Endometrium (tissue), 2 donors: Measurements from ENCODE around the gene ZNRF2.
A peak's percentile ranks its signal among the peaks of the same experiment; 100 is the strongest.
"Not testable (repeated sequence)": the region's sequence is repeated elsewhere in the genome, so short reads cannot be mapped to it uniquely, and the experiment has no call there.

Source experiments
- FAIRE-seq: peaks from 2 replicates; lab custom pipeline; 2012; peaks lifted over from hg19 to GRCh38; lab: Jason Lieb, UNC
- donor health status: control.
- donor health status: control.

The ZNRF2 gene

DNA sequence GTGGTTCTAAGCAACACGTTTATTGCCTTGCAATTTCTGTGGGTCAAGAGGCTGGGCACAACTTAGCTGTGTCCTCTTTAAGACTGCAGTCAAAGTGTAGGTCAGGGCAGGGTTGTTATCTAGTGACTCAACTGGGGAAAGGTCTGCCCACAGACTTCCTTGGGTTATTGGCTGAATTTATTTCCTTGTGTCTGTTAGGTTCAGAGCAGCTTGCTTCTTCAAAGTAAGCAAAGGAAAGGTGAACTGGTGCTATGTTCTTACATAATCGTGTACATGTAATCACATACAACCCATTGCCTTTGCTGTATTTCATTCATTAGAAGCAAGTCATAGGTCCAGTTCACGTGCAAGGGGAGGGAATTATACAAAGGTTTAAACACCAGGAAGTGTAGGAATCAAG is 5.9 kb downstream of the ZNRF2 start:
- not testable (repeated sequence) for FAIRE-seq

DNA sequence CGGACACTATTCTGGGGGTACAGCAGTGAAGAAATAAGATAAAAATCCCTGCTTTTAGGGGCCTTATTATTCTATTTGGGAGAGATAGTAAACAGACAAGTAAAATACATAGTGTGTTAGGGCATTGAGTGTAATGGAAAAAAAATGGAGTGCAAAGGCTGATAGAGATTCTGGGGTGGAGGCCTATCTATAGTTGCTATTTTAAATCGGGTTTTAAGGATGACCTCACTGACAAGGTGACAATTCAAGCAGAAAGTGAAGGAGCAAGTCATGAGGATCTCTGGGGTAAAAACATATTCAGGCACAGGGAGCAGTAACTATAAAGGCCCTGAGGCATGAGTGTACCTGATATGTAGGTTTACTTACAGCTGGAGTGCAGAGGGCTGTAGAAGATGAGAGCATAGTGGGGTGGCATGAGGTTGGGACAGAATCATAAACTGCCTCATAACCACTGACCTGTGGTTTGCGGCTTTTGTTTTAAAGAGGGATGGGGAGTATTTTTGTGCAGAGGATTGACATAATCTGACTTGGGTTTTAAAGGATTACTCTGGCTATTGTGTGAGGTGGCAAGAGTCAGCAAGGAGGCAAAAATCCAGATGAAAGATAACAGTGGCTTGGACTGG is 8.1 kb downstream of the ZNRF2 start:
- FAIRE-seq, result not testable (repeated sequence)

DNA sequence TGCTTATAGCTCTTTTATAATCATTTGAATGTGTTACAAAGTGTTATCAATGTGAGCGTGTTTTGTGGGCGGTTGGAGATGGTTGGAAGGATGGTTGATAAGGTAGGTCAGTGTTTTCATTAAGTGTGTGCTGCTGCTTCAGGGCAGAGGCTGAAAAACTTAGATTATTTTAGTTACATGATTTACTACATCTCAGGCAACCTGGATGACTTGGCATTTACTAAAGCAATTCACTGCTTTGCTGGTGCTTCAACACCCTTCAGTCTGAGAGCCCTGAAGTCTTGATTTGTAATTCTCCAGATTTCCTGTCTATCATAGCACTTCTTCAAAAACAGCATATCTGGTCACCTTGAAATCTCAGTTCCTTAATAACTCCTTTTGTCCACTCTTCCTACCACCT is 11.9 kb downstream of the ZNRF2 start:
- FAIRE-seq, result not testable (repeated sequence)

DNA sequence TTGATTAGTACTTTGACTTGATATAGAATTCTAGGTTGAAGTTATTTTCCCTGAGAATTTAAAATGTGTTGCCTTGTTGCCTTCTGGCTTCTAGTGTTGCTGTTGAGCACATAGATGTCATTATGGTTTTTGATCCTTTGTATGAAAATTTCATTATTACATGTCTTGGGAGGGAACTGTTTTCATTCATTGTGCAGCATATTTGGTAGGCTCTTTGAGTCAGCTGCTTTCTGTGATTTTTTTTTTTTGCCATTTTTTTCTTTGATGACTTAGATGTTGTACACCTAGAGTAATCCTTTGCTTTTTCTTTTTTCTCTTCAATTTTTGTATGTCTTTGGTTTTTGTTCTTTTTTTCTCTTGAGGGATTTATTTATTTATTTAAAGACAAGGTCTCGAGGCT is 13.1 kb downstream of the ZNRF2 start:
- FAIRE-seq, result peak; percentile 53

DNA sequence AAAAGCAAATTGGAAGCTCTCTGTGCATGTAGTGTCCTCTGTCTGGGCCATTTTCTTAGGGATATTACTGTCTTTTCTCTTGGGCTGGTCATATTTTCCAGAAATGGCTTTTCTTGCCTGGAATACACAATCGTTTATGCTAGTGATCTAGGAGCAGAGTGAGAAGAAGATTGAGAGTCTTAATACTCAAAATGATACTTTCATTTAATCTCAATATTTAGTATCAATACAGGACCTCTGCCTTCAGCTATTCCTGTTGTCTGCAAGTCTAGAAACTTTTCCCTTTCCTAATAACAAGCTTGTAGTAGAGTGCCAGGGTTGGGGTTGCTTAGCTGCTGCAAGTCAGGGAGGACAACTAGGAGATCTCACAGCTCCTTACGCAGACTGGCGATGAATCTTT is 14.0 kb downstream of the ZNRF2 start:
- not testable (repeated sequence) for FAIRE-seq

DNA sequence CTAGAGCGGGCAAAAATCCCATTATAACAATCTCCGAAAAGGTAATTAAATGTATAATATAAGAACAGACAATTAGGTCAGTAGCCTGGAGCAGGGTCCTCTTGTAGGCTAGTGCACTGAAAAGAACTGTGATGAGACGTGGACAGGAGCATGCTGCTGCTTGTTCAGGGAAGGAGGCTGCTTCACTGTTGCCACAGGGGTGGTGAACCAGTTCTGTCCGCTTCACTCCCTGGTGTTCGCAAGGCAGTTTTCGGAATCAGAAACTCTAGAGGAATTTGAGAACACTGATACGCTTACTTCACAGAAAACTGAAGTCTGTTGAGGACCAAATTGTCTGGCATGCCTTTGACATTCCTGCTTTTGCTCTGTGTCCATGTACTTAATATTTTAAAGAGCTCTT is 17.4 kb downstream of the ZNRF2 start:
- FAIRE-seq, result no peak

DNA sequence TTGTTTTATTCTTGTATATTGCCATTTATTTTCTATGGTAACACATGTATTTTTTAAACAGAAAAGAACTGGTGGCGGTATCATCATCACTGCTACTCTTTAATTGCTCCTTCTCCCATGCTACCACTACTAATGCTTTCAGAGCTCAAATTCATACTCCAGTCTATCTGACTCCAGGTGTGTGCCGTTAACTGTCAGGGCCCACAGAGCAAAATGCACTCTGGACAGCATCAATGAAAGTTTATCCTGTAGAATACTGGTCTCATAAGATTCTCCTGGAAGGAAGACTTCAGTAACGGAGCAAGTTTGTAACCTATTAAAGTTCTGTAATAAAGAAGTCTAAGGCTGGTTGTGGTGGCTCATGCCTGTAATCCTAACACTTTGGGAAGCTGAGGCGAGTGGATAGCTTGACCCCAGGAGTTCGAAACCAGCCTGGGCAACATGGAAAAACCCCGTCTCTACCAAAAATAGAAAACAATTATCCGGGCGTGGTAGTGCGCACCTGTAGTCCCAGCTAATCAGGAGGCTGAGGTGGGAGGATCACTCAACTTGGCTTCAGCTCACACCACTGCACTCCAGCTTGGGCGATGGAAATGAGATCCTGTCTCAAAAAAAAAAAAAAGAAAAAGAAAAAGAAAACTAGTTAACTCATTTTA is 18.4 kb downstream of the ZNRF2 start:
- FAIRE-seq, result no peak

DNA sequence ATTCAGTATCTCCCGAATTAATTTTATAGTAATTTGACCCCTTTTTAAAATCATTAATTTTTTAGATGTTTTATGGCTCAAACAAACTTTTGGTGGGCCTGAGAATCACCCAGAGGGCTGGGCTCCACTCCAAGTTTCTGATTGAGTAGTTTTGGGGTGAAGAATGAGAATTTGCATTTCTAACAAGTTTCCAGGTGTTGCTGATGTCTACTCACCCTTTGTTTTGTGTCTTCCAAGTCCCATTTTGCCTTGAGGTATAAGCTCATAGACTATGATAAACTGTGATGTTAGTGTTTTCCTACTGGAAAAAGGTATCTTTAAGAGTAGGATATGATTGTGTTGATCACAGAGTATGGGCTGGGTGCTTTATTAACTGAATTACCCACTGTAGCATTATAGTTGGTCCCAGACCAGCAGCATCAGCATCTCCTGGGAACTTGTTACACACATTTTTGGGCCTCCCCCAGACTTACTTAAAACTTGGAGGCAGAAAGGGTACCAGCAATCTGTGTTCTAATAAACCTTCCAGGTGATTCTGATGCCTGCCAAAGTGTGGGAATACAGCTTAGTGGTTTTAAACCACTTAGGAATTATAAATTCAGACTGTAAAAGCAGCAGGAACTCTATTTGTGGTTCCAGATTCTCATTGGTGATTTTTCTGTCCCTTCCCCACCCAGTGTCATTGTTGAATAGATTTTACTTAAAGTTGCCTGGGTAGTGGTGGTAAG is 19.1 kb downstream of the ZNRF2 start:
- no peak for FAIRE-seq

DNA sequence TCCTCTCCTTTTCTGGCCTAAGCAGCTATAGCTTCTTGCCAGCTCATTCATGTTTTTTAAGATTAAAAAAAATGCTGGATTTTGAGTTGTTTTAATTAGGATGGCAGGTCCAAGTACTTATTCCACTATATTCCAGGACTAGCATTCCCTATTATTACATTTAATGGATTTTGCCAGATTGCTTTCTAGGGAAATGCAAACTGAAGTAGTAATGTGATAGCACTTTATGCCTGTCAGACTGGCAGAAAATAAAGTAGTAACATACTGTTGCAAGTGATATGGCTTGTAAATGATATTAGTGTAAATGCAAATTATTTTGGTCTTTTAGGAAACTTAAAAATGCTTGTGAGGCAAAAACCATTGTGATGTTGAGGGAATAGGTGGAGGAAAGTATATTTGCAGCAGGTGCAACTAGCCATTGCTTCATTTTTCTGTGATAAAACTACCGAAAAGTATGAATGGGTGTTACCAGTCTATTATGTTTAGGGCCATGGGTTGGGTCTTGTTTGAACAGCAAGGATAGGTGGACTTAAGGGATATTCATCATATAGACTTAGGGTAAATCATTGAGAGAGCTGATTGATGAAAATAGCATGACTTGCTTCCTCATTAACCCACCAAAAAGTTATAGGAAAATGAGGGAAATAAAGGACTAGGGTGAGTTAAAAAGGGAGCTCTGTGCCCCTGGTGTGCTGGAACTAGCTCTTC is 19.9 kb downstream of the ZNRF2 start:
- no peak for FAIRE-seq

DNA sequence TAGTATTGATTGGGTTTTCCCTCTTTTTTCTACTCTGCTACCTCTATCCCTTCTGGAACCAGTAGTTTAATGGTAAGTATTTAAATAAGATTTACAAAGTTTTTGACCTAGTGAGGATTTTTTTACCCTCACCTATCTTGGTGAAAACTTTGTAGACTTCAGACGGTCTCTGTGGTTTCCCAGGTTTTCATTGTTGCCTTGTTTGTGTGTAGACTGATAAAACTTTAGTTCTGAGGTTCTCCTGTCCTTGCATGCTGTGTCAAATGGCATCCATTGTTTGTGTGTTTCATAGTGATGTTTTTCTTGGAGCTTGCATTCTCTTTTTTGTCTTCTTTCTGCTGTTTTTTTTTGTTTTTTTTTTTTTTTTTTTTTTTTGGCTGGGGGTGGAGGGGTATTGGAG is 22.6 kb downstream of the ZNRF2 start:
- FAIRE-seq, result no peak

DNA sequence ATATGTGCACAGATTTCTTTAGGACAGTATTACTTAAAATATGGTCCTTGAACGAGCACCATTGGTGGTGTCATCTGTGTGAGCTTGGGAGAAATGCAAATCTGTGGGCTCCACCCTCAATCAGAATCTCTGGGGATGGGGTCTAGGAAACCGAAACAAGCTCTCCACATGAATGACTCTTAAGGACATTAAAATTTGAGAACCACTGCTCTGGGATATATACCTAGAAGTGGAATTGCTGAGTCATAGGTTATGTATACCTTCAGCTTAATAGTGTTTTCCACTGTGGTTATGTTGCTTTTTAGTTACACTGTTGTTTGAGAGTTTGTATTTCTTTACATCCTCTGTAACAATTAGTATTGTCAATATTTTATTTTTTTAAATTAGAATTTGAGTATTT is 24.0 kb downstream of the ZNRF2 start:
- FAIRE-seq, result no peak

DNA sequence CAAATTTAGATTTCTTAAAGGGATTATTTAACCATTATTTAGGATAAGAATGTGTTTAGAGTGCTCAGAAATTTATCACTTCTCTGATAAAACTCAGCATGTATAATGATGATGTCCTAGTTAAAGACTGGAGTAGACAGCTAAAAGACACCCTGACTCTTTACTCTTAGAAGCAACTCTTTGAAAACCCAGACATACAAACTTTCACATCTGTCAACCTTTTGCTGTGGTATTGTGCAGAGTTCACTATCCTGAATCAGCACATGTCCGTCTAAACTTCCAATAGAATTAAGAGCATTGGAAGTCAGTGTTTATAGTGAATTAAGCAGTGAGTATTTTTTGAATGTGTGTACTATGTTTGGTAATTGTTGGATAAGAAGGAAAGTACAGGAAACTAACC is 24.9 kb downstream of the ZNRF2 start:
- no peak for FAIRE-seq

DNA sequence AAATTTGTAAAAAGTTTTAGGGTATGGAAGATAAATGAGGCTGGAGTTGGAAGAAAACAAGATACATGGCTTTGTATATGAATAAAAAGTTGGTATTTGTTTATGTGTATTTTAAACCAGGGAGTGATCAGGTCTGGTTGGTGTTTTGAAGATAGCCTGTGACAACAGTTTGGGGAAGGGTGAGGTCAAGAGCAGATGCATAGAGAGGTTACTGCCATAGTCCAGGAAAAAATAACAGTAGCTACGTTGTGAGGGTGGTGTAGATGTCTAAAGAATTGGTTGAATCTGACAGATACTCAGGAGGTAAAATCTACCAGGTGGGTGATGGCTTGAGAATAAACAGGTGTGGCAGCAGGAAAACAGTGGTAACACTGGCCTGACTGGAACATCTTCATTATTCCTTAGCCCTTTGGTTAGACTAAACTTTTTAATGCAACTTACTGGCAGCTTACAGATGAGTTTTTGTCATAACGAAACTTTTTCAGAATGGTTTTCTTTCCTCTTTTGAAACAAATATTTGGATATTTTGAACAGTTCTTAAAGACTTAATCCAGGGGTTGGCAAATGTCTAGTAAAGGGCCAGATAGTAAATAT is 25.5 kb downstream of the ZNRF2 start:
- FAIRE-seq, result no peak

DNA sequence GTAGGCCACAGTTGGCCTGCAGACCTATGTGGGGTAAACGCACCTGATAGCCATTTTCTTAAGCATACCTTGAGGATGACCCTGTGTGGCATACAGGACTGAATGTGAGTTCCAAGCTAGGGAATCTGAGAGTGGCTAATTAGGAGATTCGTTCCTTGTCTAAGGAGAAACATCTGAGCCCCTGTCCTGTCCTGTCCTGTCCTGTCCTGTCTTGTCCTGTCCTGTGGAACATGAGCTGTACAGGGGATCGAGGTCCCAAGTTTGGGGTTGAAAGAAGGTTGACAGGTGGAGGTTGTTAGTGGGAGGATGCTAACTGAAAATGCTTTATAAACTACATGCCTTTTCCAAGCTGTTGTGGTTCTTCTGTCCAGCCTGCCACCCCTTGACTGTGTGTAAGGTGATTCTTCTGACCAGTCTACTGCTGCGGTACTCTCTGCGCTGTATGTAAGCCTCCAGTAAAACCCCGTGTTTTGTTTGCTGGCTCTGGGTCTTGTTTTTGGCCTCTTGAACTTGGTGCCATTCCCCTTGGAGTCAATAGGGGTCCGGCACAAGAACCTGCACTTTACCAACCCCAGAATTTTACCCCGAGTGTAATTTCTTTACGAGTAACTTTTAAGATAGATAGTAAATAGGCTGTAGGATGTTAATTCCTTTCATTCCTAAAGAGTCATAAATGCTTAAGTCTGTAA is 26.4 kb downstream of the ZNRF2 start:
- FAIRE-seq, result no peak

DNA sequence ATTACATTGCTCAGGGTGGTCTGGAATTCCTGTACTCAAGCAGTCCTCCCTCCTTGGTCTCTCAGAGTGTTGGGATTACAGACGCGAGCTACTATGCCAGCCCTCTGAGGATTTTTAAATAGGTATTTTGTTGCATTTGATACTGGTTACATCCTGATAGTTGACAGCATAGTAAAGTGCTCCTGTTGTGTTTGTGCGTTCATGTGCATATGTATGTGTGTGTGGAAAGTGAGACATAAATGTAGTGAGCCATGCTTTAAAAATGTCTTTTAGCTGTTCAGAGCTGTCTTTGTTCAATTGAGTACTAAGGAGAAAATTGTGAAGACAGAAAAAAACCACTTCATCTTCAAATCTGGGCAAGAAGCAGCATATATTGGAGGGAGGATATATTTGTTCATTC is 27.8 kb downstream of the ZNRF2 start:
- no peak for FAIRE-seq

DNA sequence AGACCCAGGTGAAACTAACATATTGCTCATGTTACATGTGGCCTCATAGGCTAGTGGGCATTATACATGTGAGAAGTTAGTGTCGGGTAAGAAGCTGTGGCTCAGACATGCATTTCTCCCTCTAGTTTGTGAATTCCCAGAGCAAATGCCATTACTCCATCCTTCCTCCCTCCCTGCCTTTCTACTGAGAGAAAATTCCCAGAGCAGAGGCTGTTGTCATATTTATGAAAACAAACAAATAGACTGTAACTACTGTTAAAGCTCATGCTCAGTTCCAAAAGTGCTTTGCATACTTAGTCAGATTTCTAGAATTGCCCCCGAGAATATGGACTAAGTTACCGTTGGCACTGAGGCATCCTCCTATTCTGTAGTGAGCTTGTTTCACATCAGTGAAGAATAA is 29.0 kb downstream of the ZNRF2 start:
- no peak for FAIRE-seq

DNA sequence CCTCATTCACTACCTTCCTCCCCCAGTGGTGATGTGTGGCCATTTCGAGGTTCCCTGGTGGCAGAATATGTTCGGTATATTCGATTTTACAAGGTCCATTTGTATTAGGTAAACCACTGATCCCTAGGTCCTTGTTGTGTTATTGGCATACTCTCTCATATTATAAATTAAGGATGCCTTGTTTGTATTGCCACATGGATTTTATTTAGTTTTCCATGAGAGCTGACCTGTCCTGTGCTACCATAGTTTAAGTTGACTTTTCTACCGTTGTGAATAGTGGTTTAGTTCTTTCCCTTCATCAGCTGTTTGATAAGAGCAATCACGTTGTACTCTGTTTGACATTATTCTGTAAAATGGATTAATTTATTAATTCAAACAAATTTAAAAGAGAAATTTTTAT is 29.4 kb downstream of the ZNRF2 start:
- FAIRE-seq, result no peak

DNA sequence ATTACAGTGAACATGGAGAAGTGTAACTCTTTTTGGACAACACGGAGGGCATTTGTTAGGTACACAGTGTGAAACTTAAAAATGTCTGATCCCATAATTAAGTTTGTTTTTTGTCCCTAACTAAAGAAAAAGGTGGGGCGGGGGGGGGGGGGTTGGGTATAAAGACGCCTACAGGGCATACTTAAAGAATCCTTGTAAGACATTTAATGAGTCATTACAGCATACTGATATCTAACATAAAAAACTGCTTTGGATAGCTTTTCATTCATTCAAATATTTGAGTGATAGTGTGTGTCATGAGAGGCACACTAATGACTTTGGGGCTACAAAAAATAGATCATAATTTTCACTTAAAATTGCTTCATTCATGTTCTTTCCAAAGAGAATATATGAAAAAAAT is 31.2 kb downstream of the ZNRF2 start:
- no peak for FAIRE-seq

DNA sequence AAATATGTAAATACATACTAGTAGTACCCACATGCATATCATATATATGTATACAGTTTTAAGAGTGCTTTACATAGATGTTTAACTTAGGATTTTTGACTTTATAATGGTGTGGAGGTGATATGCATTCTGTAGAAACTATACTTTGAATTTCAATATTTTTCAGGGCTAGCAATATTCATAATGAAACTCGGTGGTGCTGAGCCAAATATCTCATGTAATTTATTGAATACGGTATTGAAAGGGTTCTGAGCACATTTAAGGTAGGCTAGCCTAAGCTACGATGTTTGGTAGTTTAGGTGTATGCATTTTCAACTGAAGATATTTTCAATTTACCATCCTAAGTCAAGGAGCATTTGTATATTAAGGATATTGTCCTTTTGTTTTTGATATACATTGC is 36.0 kb downstream of the ZNRF2 start:
- FAIRE-seq, result no peak

DNA sequence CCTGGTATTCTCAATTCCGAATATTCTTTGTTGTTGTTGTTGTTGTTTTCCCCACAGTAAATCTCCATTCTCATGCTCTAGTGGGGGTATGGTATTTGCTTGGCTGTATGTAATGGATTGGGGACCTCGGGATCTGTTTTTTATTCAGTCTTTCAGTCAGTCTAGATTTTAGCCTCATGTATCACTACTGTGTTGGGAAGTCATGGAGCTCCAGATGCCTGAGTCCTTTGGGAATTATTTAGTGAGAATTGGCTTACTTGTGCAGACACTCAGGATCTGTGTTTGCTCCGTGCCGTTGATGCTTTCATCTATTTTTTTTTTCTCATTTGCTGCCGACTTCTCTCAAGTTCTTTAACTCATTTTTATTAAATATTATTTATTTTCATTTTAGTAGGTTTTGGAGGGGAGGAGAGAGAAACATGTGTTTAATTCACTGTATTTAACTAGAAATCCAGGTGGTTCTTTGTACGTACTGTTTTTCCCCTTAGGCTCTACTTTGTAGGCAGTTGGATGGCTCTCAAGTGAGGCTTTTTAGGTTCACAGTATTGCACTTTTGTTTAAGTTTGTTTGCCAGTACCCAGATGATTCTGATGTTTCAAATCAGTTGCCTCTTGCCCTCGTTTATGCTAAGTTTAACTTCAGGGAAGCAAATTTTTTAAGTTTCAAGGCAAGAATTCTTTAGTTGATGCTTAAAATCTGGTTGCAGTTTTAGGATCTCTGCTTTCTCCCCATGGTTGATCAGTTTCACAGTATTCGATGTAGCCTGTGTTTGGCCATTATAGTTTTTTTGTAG is 36.9 kb downstream of the ZNRF2 start:
- peak; percentile 18 for FAIRE-seq

DNA sequence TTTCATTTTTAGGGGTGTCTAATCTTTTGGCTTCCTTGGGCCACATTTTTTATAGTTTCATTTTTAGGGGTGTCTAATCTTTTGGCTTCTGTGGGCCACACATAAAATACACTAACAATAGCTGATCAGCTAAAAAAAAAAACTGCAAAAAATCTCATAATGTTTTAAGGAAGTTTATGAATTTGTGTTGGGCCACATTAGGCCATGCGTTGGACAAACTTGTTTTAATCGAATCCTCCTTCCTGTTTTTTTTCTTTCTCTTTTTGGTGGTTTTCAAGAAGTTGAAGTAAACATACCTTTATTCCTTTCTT is 37.4 kb downstream of the ZNRF2 start:
- peak; percentile 4 for FAIRE-seq
